ENCODE measurements around the gene STARD3NL. TPM values are rescaled to one million over a fixed set of nuclear protein-coding genes. Genes with fewer than 3 reads are reported as not detected.

Gene STARD3NL
- total RNA-seq, 6 experiments from 2014 or later, result 5.8 to 14.3 (median 9.6) TPM

GRCh38 chr7:38179776-38180226, 1.8 kb downstream of the STARD3NL start:
- Histone ChIP-seq H3K4me1 (no peaks in the 10 kb centered on the region), H3K36me3 (no peaks in the 10 kb centered on the region), H3K27ac (no peak overlapping the region), H3K4me3 (no peak overlapping the region), H3K9me3 (no peaks in the 10 kb centered on the region), H3K27me3 (no peaks in the 10 kb centered on the region)
- DNase-seq (no peak), ATAC-seq (no peak)
- no peak for TF ChIP-seq CTCF (IDR thresholded peaks at IDR 0.05)
- WGBS (ENCODE audit: insufficient coverage, low coverage, low lambda C conversion rate, missing lambda C conversion rate), result 31% methylated on average over 2 of the region's 2 CpGs
- intact Hi-C loops (cut with DNase I), result loop anchor here in 1 of 2 donors (5.0 kb wide), 1 partner anchor 38 kb away; no protein-coding TSS in a partner anchor

- H3K36me3 ChIP-seq, result no peaks in the 10 kb centered on the region
- 55% methylated on average over 1 of the region's 1 CpG for WGBS (ENCODE audit: insufficient coverage, low coverage, low lambda C conversion rate, missing lambda C conversion rate)
Measured at GRCh38 chr7:38181111-38181510, 3.1 kb downstream of the STARD3NL start.

GRCh38 chr7:38182450-38182849, 4.4 kb downstream of the STARD3NL start:
- no peaks in the 10 kb centered on the region for H3K4me1 ChIP-seq
- no peak overlapping the region for H3K4me3 ChIP-seq
- DNase-seq (no peak), ATAC-seq (no peak)
- no peaks in the 10 kb centered on the region for H3K36me3 ChIP-seq
- no peak overlapping the region for H3K27ac ChIP-seq
- 100% methylated on average over 1 of the region's 1 CpG for WGBS (ENCODE audit: insufficient coverage, low coverage, low lambda C conversion rate, missing lambda C conversion rate)
- intact Hi-C loops (cut with DNase I), result no loop called here
- no peaks in the 10 kb centered on the region for H3K27me3 ChIP-seq
- H3K9me3 ChIP-seq, result no peaks in the 10 kb centered on the region
- TF ChIP-seq POLR2A (IDR thresholded peaks at IDR 0.05) (no peak), CTCF (IDR thresholded peaks at IDR 0.05) (no peak)

More at GRCh38 chr7:38181111-38181510, 3.1 kb downstream of the STARD3NL start:
- Histone ChIP-seq H3K9me3 (no peaks in the 10 kb centered on the region), H3K4me3 (no peak overlapping the region), H3K27me3 (no peaks in the 10 kb centered on the region), H3K27ac (no peak overlapping the region), H3K4me1 (no peaks in the 10 kb centered on the region)
- no peak for ATAC-seq
- TF ChIP-seq CTCF (IDR thresholded peaks at IDR 0.05), result no peak
- no peak for TF ChIP-seq POLR2A (IDR thresholded peaks at IDR 0.05)
- DNase-seq, result no peak
- intact Hi-C loops (cut with DNase I), result no loop called here

- Histone ChIP-seq H3K9me3 (no peaks in the 10 kb centered on the region), H3K27ac (no peak overlapping the region), H3K4me1 (no peaks in the 10 kb centered on the region), H3K4me3 (no peak overlapping the region), H3K27me3 (no peaks in the 10 kb centered on the region), H3K36me3 (no peaks in the 10 kb centered on the region)
- no peak for TF ChIP-seq CTCF (IDR thresholded peaks at IDR 0.05)
- no peak for TF ChIP-seq POLR2A (IDR thresholded peaks at IDR 0.05)
- intact Hi-C loops (cut with DNase I), result no loop called here
- ATAC-seq, result no peak
- no peak for DNase-seq
- WGBS (ENCODE audit: insufficient coverage, low coverage, low lambda C conversion rate, missing lambda C conversion rate), result 84% methylated on average over 6 of the region's 6 CpGs
Measured at GRCh38 chr7:38185395-38186307, 7.6 kb downstream of the STARD3NL start.
